Testis (tissue), 2 donors: ENCODE measurements around the gene NUPR1.

Experiments used
- POLR2A ChIP-seq: fragments of 450-650 bp; IDR thresholded peaks from one replicate; pipeline ENCODE4 v1.6.1; 2017; ENCODE audit warnings: antibody characterized with exemption, mild to moderate bottlenecking, moderate library complexity
- TF ChIP-seq, protein P1 (sequence below), 3 experiments: fragments of 450-650 bp in 2 of 3; fragments of 200-600 bp in 1 of 3; sonication (generic) in 1 of 3; IDR thresholded peaks; one replicate each; pipeline ENCODE4 v1.5.1; 2016 to 2019; ENCODE audit warnings: antibody characterized with exemption in 3 of 3, mild to moderate bottlenecking in 2 of 3, moderate library complexity in 1 of 3

DNA sequence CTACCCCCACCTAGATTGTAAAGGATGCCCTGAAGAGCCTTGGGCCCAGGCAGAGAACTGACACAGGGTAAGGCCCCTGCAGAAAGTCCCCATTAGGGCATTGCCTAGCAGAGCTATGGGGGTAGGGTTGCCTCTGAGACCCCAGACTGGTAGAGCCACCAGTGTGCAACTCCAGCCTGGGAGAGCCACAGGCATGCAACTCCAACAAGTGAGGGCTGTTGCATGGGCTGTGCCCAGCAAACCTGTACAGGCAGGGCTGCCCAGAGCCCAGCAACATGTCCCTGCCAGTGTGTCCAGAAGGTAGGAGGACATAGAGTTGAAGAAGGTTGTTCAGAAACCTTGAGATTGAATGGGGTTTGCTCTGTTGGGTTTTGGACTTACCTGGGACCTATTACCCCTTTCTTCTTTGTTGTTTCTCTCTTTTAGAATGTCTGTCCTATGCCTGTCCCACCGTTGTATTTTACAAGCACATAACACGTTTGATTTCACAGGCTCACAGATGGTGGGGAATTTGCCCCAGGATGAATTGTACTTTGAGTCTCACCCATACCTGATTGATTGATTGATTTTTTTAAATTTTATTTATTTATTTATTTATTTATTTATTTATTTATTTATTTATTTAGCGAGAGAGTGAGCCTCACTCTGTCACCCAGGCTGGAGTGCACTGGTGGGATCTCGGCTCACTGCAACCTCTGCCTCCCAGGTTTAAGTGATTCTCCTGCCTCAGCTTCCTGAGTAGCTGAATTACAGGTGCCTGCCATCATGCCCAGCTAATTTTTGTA is 31.4 kb upstream of the NUPR1 start:
- TF ChIP-seq, protein P1, sequence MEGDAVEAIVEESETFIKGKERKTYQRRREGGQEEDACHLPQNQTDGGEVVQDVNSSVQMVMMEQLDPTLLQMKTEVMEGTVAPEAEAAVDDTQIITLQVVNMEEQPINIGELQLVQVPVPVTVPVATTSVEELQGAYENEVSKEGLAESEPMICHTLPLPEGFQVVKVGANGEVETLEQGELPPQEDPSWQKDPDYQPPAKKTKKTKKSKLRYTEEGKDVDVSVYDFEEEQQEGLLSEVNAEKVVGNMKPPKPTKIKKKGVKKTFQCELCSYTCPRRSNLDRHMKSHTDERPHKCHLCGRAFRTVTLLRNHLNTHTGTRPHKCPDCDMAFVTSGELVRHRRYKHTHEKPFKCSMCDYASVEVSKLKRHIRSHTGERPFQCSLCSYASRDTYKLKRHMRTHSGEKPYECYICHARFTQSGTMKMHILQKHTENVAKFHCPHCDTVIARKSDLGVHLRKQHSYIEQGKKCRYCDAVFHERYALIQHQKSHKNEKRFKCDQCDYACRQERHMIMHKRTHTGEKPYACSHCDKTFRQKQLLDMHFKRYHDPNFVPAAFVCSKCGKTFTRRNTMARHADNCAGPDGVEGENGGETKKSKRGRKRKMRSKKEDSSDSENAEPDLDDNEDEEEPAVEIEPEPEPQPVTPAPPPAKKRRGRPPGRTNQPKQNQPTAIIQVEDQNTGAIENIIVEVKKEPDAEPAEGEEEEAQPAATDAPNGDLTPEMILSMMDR (IDR thresholded peaks at IDR 0.05), result no peak
- TF ChIP-seq POLR2A, result no peak
